PC-9 (cell line): Measurements from ENCODE around the gene MINDY4B. TPM values are rescaled to one million over a fixed set of nuclear protein-coding genes. Genes with fewer than 3 reads are reported as not detected.

Experiments
- BruUV-seq: library from RNA; stranded (reverse); fragments of 400-500 nt; replicated peaks from 2 replicates; lab custom pipeline; 2021; lab: Mats Ljungman, UMichigan
- CTCF ChIA-PET: fragments of 300-600 bp; sonication (Branson Sonifier 250); formaldehyde crosslinking; loops from one replicate; lab custom pipeline; 2022; ENCODE audit warnings: antibody characterized with exemption; lab: Charles Lee
- POLR2A ChIA-PET: fragments of 300-600 bp; sonication (Branson Sonifier 250); formaldehyde crosslinking; loops from one replicate; lab custom pipeline; 2022; ENCODE audit warnings: antibody characterized with exemption; ENCODE audit not compliant: unreplicated experiment; lab: Charles Lee
- DNase-seq, 2 experiments: peaks; one replicate each; pipeline versions ENCODE4 v3.0.0 to v3.0.0-alpha.2; 2015 to 2022; ENCODE audit warnings: mixed read lengths in 1 of 2
- H2AFZ ChIP-seq: fragments of 200-600 bp; sonication (generic); 2 replicates; pipeline ENCODE4 v1.8.1; 2017; ENCODE audit warnings: antibody characterized with exemption
- H3F3A ChIP-seq: fragments of 200-600 bp; sonication (generic); 2 replicates; pipeline ENCODE4 v1.8.1; 2017; ENCODE audit warnings: antibody characterized with exemption, mild to moderate bottlenecking, low read depth; ENCODE audit not compliant: insufficient read depth
- H3K27ac ChIP-seq: fragments of 200-600 bp; sonication (generic); 2 replicates; pipeline ENCODE4 v1.6.1; 2016; ENCODE audit warnings: mixed run types
- H3K27me3 ChIP-seq: fragments of 200-600 bp; sonication (generic); 2 replicates; pipeline ENCODE4 v1.6.1; 2016; ENCODE audit warnings: low read depth, mixed run types; ENCODE audit not compliant: insufficient read depth
- H3K36me3 ChIP-seq: fragments of 200-600 bp; sonication (generic); 2 replicates; pipeline ENCODE4 v1.6.1; 2016; ENCODE audit warnings: low read depth, mixed run types
- H3K4me1 ChIP-seq: fragments of 200-600 bp; sonication (generic); replicated peaks from 2 replicates; pipeline ENCODE4 v1.6.1; 2016; ENCODE audit warnings: mixed run types; ENCODE audit not compliant: insufficient read depth
- H3K4me2 ChIP-seq: fragments of 200-600 bp; sonication (generic); 2 replicates; pipeline ENCODE4 v1.6.1; 2017; ENCODE audit warnings: mixed run types
- H3K4me3 ChIP-seq: fragments of 200-600 bp; sonication (generic); 2 replicates; pipeline ENCODE4 v1.6.1; 2016; ENCODE audit warnings: mixed run types
- H3K79me2 ChIP-seq: fragments of 200-600 bp; sonication (generic); 2 replicates; pipeline ENCODE4 v1.6.1; 2017; ENCODE audit warnings: low read depth, mixed run types
- H3K9me2 ChIP-seq: fragments of 200-600 bp; sonication (generic); 2 replicates; pipeline ENCODE4 v1.8.1; 2017; ENCODE audit warnings: mild to moderate bottlenecking; ENCODE audit not compliant: insufficient read depth
- H3K9me3 ChIP-seq: fragments of 200-600 bp; sonication (generic); 2 replicates; pipeline ENCODE4 v1.8.1; 2016; ENCODE audit warnings: low read depth; ENCODE audit not compliant: insufficient read depth
- H4K20me1 ChIP-seq: fragments of 200-600 bp; sonication (generic); 2 replicates; pipeline ENCODE4 v1.8.1; 2017; ENCODE audit not compliant: insufficient read depth
- CTCF ChIP-seq: fragments of 200-600 bp; sonication (generic); conservative IDR thresholded peaks from 2 replicates; pipeline ENCODE4 v1.6.1; 2017; ENCODE audit warnings: mixed run types, antibody characterized with exemption, mild to moderate bottlenecking, moderate library complexity
- EZH2 ChIP-seq: fragments of 200-600 bp; sonication (generic); IDR thresholded peaks from 2 replicates; pipeline ENCODE4 v1.8.0; 2017; ENCODE audit warnings: antibody characterized with exemption, low read depth
- intact Hi-C: fragments of 100-400 bp; cut with micrococcal nuclease; formaldehyde crosslinking; loops from one replicate; pipeline ENCODE4 v1.10.0; 2022; ENCODE audit not compliant: unreplicated experiment
- total RNA-seq: library from RNA; stranded (reverse); gene quantifications from 2 replicates; pipeline ENCODE4 v1.2.3, GENCODE V29; 2021

The MINDY4B gene
- total RNA-seq, 1 experiment from 2014 or later: not detected

GRCh38 chr3:150926328-150926727, 21.1 kb upstream of the MINDY4B start:
- CTCF ChIA-PET: interaction anchor here (0.6 to 1.2 kb wide), 3 partner anchors 216 to 312 kb away, joined by 4 to 9 read pairs (median 5); no protein-coding TSS in a partner anchor
- intact Hi-C loops: no loop called here

GRCh38 chr3:150925751-150926201, 20.5 kb upstream of the MINDY4B start:
- DNase-seq: peak in 1 of 2 experiments; percentile 77
- Histone ChIP-seq H3K9me3 (no peaks in the 10 kb centered on the region), H3K4me1 (no peaks in the 10 kb centered on the region), H3K27ac (no peak overlapping the region), H3K4me3 (no peak overlapping the region), H2AFZ (no peak overlapping the region; the same call in 1 of the 2 replicates), H3K27me3 (peaks cover 4% of the 10 kb centered on the region; the same call in 1 of the 2 replicates), H3K79me2 (no peaks in the 10 kb centered on the region), H3K36me3 (no peaks in the 10 kb centered on the region), H3F3A (no peaks in the 10 kb centered on the region), H3K9me2 (no peaks in the 10 kb centered on the region), H3K4me2 (peak overlapping the region; percentile 49), H4K20me1 (no peaks in the 10 kb centered on the region)
- BruUV-seq: no TSS peak
- POLR2A ChIA-PET: no interaction called here
- CTCF ChIA-PET: interaction anchor here (0.6 to 1.2 kb wide), 4 partner anchors 217 to 343 kb away, joined by 4 to 9 read pairs (median 6); no protein-coding TSS in a partner anchor
- intact Hi-C loops: loop anchor here (1.0 kb wide), 3 partner anchors 161 to 358 kb away; no protein-coding TSS in a partner anchor
- TF ChIP-seq CTCF (peak; percentile 92), EZH2 (no peak)

More at GRCh38 chr3:150926328-150926727, 21.1 kb upstream of the MINDY4B start:
- Histone ChIP-seq H3K79me2 (no peaks in the 10 kb centered on the region), H2AFZ (no peak overlapping the region), H3K9me3 (no peaks in the 10 kb centered on the region), H3K36me3 (no peaks in the 10 kb centered on the region), H3F3A (no peaks in the 10 kb centered on the region), H3K27ac (no peak overlapping the region), H3K4me2 (no peak overlapping the region), H3K4me3 (no peak overlapping the region), H3K27me3 (peaks cover 4% of the 10 kb centered on the region; the same call in 1 of the 2 replicates), H4K20me1 (no peaks in the 10 kb centered on the region), H3K9me2 (no peaks in the 10 kb centered on the region), H3K4me1 (no peaks in the 10 kb centered on the region)
- POLR2A ChIA-PET: no interaction called here
- TF ChIP-seq EZH2 (no peak), CTCF (no peak)
- no peak for DNase-seq
- no TSS peak for BruUV-seq

- H3K9me3 ChIP-seq: no peaks in the 10 kb centered on the region
- H3K4me2 ChIP-seq: no peak overlapping the region
- BruUV-seq: no TSS peak
- POLR2A ChIA-PET: no interaction called here
- no peak overlapping the region for H3K4me3 ChIP-seq
- no peak for DNase-seq
- no peak overlapping the region for H3K27ac ChIP-seq
- TF ChIP-seq EZH2: no peak
- no peak for TF ChIP-seq CTCF
- H3K36me3 ChIP-seq: no peaks in the 10 kb centered on the region
- CTCF ChIA-PET: no interaction called here
- no peaks in the 10 kb centered on the region for H3K4me1 ChIP-seq
- intact Hi-C loops: loop anchor here (5.0 kb wide), 1 partner anchor 200 kb away; no protein-coding TSS in a partner anchor
- H3F3A ChIP-seq: no peaks in the 10 kb centered on the region
- H2AFZ ChIP-seq: no peak overlapping the region
- H3K9me2 ChIP-seq: no peaks in the 10 kb centered on the region
- H3K79me2 ChIP-seq: no peaks in the 10 kb centered on the region
- peaks cover 11% of the 10 kb centered on the region; the same call in 1 of the 2 replicates for H3K27me3 ChIP-seq
- no peaks in the 10 kb centered on the region for H4K20me1 ChIP-seq
Measured at GRCh38 chr3:150922611-150923010, 17.4 kb upstream of the MINDY4B start.
